ENCODE results near the gene UNC93B1.

Gene UNC93B1

DNA sequence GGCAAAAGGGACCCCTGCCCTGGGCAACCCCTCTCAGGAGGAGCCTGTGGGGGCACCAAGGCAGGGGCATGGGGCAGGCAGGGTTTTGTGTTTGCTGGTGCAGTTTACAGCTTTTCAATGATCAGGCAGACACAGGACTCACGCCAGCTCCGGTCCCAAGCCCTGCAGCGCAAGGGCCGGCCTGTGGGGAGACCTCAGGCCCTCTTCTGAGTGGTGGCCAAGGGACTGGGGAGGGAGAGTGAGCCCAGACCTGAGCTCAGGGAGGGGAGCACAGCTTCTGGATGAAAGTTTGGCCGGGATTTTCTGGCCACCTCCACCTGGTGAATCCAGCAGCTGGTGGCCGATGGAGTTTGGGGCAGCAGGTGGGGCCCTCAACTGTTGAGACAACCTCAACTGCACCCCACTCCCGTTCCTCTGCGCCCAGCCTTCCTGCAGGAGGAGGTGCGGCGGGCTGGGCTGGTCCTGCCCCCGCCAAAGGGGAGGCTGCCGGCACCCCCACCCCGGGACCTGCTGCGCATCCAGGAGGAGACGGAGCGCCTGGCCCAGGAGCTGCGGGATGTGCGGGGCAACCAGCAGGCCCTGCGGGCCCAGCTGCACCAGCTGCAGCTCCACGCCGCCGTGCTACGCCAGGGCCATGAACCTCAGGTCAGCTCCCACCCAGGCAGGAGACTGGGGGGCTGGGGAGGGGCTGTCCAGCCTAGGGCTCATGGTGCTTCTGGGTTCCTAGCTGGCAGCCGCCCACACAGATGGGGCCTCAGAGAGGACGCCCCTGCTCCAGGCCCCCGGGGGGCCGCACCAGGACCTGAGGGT, 38.5 kb upstream of the UNC93B1 start:
- H3K4me3 ChIP-seq (ENCODE audit: low read depth, low read length), result no peak overlapping the region
- no peak overlapping the region for H2BK120ac ChIP-seq (ENCODE audit: insufficient read depth, low read length, poor library complexity)
- H2BK12ac ChIP-seq (ENCODE audit: low read length), result no peak overlapping the region
- H3K79me1 ChIP-seq (ENCODE audit: low read length), result peaks cover 17% of the 10 kb centered on the region
- H3K27ac ChIP-seq (ENCODE audit: low read depth, low read length), result no peak overlapping the region
- no peak overlapping the region for H3K18ac ChIP-seq (ENCODE audit: low read length)
- no peak overlapping the region for H4K12ac ChIP-seq (ENCODE audit: low read depth, low read length)
- DNase-seq, result no peak
- H2AK5ac ChIP-seq (ENCODE audit: low read length), result no peak overlapping the region
- no peak overlapping the region for H3K14ac ChIP-seq (ENCODE audit: low read length)
- peaks cover 3% of the 10 kb centered on the region for H3K9me3 ChIP-seq (ENCODE audit: insufficient read depth, low read depth, low read length)
- no peak overlapping the region for H4K8ac ChIP-seq (ENCODE audit: low read depth, low read length)
- H2BK5ac ChIP-seq (ENCODE audit: low read depth, low read length, poor library complexity), result no peak overlapping the region
- H4K91ac ChIP-seq (ENCODE audit: low read depth, low read length), result no peak overlapping the region
- no peak overlapping the region for H3K4ac ChIP-seq (ENCODE audit: low read depth, low read length)
- WGBS (ENCODE audit: extremely low coverage, insufficient coverage, insufficient read length), result no CpG with 5 or more reads among the region's 27 CpGs
- no peaks in the 10 kb centered on the region for H3K27me3 ChIP-seq (ENCODE audit: insufficient read depth, low read length)
- H3K4me2 ChIP-seq (ENCODE audit: low read length), result no peak overlapping the region
- H3K36me3 ChIP-seq (ENCODE audit: control insufficient read depth in 1 of 2, insufficient read depth in 2 of 2, low read length in 2 of 2), result peaks cover 36 to 38% of the 10 kb centered on the region in 2 experiments
- H3K23ac ChIP-seq (ENCODE audit: low read length), result no peak overlapping the region
- H2AFZ ChIP-seq (ENCODE audit: insufficient read depth, low read length, poor library complexity), result no peak overlapping the region
- H3K9ac ChIP-seq (ENCODE audit: low read length), result no peak overlapping the region
- peaks cover 4% of the 10 kb centered on the region for H3K79me2 ChIP-seq (ENCODE audit: control insufficient read depth, insufficient read depth, low read length, poor library complexity)
- H3K4me1 ChIP-seq (ENCODE audit: control insufficient read depth in 1 of 2, insufficient read depth in 2 of 2, low read length in 2 of 2), result peaks cover 18 to 21% of the 10 kb centered on the region in 2 experiments

- H2AK5ac ChIP-seq (ENCODE audit: low read length), result peak overlapping the region; percentile 75
- peaks cover 18 to 21% of the 10 kb centered on the region in 2 experiments for H3K4me1 ChIP-seq (ENCODE audit: control insufficient read depth in 1 of 2, insufficient read depth in 2 of 2, low read length in 2 of 2)
- H3K23ac ChIP-seq (ENCODE audit: low read length), result no peak overlapping the region
- no peak overlapping the region for H3K4ac ChIP-seq (ENCODE audit: low read depth, low read length)
- H3K4me2 ChIP-seq (ENCODE audit: low read length), result no peak overlapping the region
- H3K9me3 ChIP-seq (ENCODE audit: insufficient read depth, low read depth, low read length), result peaks cover 3% of the 10 kb centered on the region
- no peak for DNase-seq
- H4K8ac ChIP-seq (ENCODE audit: low read depth, low read length), result no peak overlapping the region
- H3K27me3 ChIP-seq (ENCODE audit: insufficient read depth, low read length), result no peaks in the 10 kb centered on the region
- H3K79me2 ChIP-seq (ENCODE audit: control insufficient read depth, insufficient read depth, low read length, poor library complexity), result peaks cover 4% of the 10 kb centered on the region
- H4K91ac ChIP-seq (ENCODE audit: low read depth, low read length), result no peak overlapping the region
- H3K9ac ChIP-seq (ENCODE audit: low read length), result no peak overlapping the region
- H3K79me1 ChIP-seq (ENCODE audit: low read length), result peaks cover 17% of the 10 kb centered on the region
- no peak overlapping the region for H3K4me3 ChIP-seq (ENCODE audit: low read depth, low read length)
- H3K27ac ChIP-seq (ENCODE audit: low read depth, low read length), result no peak overlapping the region
- no peak overlapping the region for H2BK5ac ChIP-seq (ENCODE audit: low read depth, low read length, poor library complexity)
- H4K12ac ChIP-seq (ENCODE audit: low read depth, low read length), result no peak overlapping the region
- H2BK12ac ChIP-seq (ENCODE audit: low read length), result no peak overlapping the region
- H3K14ac ChIP-seq (ENCODE audit: low read length), result no peak overlapping the region
- H3K36me3 ChIP-seq (ENCODE audit: control insufficient read depth in 1 of 2, insufficient read depth in 2 of 2, low read length in 2 of 2), result peaks cover 35 to 37% of the 10 kb centered on the region in 2 experiments
- no peak overlapping the region for H2BK120ac ChIP-seq (ENCODE audit: insufficient read depth, low read length, poor library complexity)
- WGBS (ENCODE audit: extremely low coverage, insufficient coverage, insufficient read length), result no CpG with 5 or more reads among the region's 12 CpGs
- no peak overlapping the region for H3K18ac ChIP-seq (ENCODE audit: low read length)
- H2AFZ ChIP-seq (ENCODE audit: insufficient read depth, low read length, poor library complexity), result no peak overlapping the region
These were observed 37.8 kb upstream of the UNC93B1 start for GRCh38 chr11:68041617-68042218.

DNA sequence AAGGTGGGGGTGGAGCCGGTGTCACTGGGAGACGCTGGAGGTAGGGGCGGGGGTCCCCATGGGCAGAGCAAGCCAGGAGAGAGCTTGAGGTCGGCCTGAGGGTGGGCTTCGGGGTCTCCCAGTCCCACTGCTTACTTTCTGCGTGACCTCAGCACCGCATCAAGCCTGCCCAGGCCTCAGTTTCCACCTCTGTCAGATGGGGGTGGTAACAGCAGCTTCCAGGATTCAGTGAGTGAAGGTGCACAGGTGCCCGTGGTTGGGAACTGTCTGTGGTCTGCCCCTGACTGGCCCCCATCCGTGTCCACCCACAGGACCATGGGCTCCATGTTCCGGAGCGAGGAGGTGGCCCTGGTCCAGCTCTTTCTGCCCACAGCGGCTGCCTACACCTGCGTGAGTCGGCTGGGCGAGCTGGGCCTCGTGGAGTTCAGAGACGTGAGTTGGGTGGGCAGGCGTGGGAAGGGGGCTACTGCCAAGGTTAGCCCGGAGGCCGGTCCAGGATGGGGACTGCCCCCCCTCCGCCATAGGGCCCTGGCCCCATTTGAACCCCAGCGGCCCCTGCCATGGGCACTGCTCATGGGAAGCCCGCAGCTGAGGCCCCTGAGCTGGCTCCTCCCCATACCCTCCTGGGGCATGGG, 37.2 kb upstream of the UNC93B1 start:
- Histone ChIP-seq H4K91ac (ENCODE audit: low read depth, low read length) (peak overlapping the region; percentile 91), H3K4me1 (ENCODE audit: control insufficient read depth in 1 of 2, insufficient read depth in 2 of 2, low read length in 2 of 2) (peaks cover 18 to 21% of the 10 kb centered on the region in 2 experiments), H3K79me2 (ENCODE audit: control insufficient read depth, insufficient read depth, low read length, poor library complexity) (peaks cover 4% of the 10 kb centered on the region), H3K4me3 (ENCODE audit: low read depth, low read length) (no peak overlapping the region), H3K18ac (ENCODE audit: low read length) (peak overlapping the region; percentile 62), H3K9ac (ENCODE audit: low read length) (no peak overlapping the region), H3K9me3 (ENCODE audit: insufficient read depth, low read depth, low read length) (peaks cover 3% of the 10 kb centered on the region), H3K4me2 (ENCODE audit: low read length) (no peak overlapping the region), H3K14ac (ENCODE audit: low read length) (peak overlapping the region; percentile 43), H3K36me3 (ENCODE audit: control insufficient read depth in 1 of 2, insufficient read depth in 2 of 2, low read length in 2 of 2) (peaks cover 38 to 43% of the 10 kb centered on the region in 2 experiments), H3K4ac (ENCODE audit: low read depth, low read length) (peak overlapping the region; percentile 35), H3K79me1 (ENCODE audit: low read length) (peaks cover 17% of the 10 kb centered on the region), H2AFZ (ENCODE audit: insufficient read depth, low read length, poor library complexity) (no peak overlapping the region), H4K12ac (ENCODE audit: low read depth, low read length) (peak overlapping the region; percentile 70), H2BK5ac (ENCODE audit: low read depth, low read length, poor library complexity) (peak overlapping the region; percentile 15), H3K27ac (ENCODE audit: low read depth, low read length) (no peak overlapping the region), H4K8ac (ENCODE audit: low read depth, low read length) (peak overlapping the region; percentile 68), H3K23ac (ENCODE audit: low read length) (no peak overlapping the region), H3K27me3 (ENCODE audit: insufficient read depth, low read length) (no peaks in the 10 kb centered on the region), H2BK12ac (ENCODE audit: low read length) (peak overlapping the region; percentile 71), H2BK120ac (ENCODE audit: insufficient read depth, low read length, poor library complexity) (peak overlapping the region; percentile 57), H2AK5ac (ENCODE audit: low read length) (peak overlapping the region; percentile 75)
- DNase-seq, result no peak
- no CpG with 5 or more reads among the region's 23 CpGs for WGBS (ENCODE audit: extremely low coverage, insufficient coverage, insufficient read length)

- peak in 1 of 2 donors; percentile 43 for DNase-seq
- H4K12ac ChIP-seq (ENCODE audit: low read depth, low read length), result peak overlapping the region; percentile 70
- peak overlapping the region; percentile 57 for H2BK120ac ChIP-seq (ENCODE audit: insufficient read depth, low read length, poor library complexity)
- peaks cover 18 to 21% of the 10 kb centered on the region in 2 experiments for H3K4me1 ChIP-seq (ENCODE audit: control insufficient read depth in 1 of 2, insufficient read depth in 2 of 2, low read length in 2 of 2)
- H2BK5ac ChIP-seq (ENCODE audit: low read depth, low read length, poor library complexity), result peak overlapping the region; percentile 15
- peak overlapping the region; percentile 91 for H4K91ac ChIP-seq (ENCODE audit: low read depth, low read length)
- H3K9ac ChIP-seq (ENCODE audit: low read length), result no peak overlapping the region
- WGBS (ENCODE audit: extremely low coverage, insufficient coverage, insufficient read length), result no CpG with 5 or more reads among the region's 22 CpGs
- no peak overlapping the region for H3K23ac ChIP-seq (ENCODE audit: low read length)
- peak overlapping the region; percentile 75 for H2AK5ac ChIP-seq (ENCODE audit: low read length)
- peak overlapping the region; percentile 42 for H3K4me2 ChIP-seq (ENCODE audit: low read length)
- H3K4ac ChIP-seq (ENCODE audit: low read depth, low read length), result peak overlapping the region; percentile 35
- no peak overlapping the region for H2AFZ ChIP-seq (ENCODE audit: insufficient read depth, low read length, poor library complexity)
- H2BK12ac ChIP-seq (ENCODE audit: low read length), result peak overlapping the region; percentile 71
- peak overlapping the region; percentile 68 for H4K8ac ChIP-seq (ENCODE audit: low read depth, low read length)
- H3K27ac ChIP-seq (ENCODE audit: low read depth, low read length), result peak overlapping the region; percentile 65
- H3K14ac ChIP-seq (ENCODE audit: low read length), result peak overlapping the region; percentile 43
- no peaks in the 10 kb centered on the region for H3K27me3 ChIP-seq (ENCODE audit: insufficient read depth, low read length)
- no peak overlapping the region for H3K4me3 ChIP-seq (ENCODE audit: low read depth, low read length)
- H3K18ac ChIP-seq (ENCODE audit: low read length), result peak overlapping the region; percentile 62
- H3K36me3 ChIP-seq (ENCODE audit: control insufficient read depth in 1 of 2, insufficient read depth in 2 of 2, low read length in 2 of 2), result peaks cover 36 to 39% of the 10 kb centered on the region in 2 experiments
- peaks cover 17% of the 10 kb centered on the region for H3K79me1 ChIP-seq (ENCODE audit: low read length)
- peaks cover 3% of the 10 kb centered on the region for H3K9me3 ChIP-seq (ENCODE audit: insufficient read depth, low read depth, low read length)
- H3K79me2 ChIP-seq (ENCODE audit: control insufficient read depth, insufficient read depth, low read length, poor library complexity), result peaks cover 4% of the 10 kb centered on the region
These were observed 36.4 kb upstream of the UNC93B1 start for GRCh38 chr11:68040101-68040956.

Data from trophoblast cell (in vitro differentiated cells and primary cell).